Measurements from ENCODE around the gene C6orf132. TPM values are rescaled to one million over a fixed set of nuclear protein-coding genes. Genes with fewer than 3 reads are reported as not detected.
"Not testable (repeated sequence)": the region's sequence is repeated elsewhere in the genome, so short reads cannot be mapped to it uniquely, and the experiment has no call there.

The C6orf132 gene
- total RNA-seq, 1 donor from 2014 or later = 13.5 TPM

- no peak for DNase-seq
- Histone ChIP-seq H3K27ac (no peak overlapping the region), H3K4me3 (no peak overlapping the region), H3K36me3 (no peaks in the 10 kb centered on the region), H3K4me1 (no peaks in the 10 kb centered on the region), H3K9me3 (no peaks in the 10 kb centered on the region), H3K27me3 (ENCODE audit: low read depth) (peaks cover 18% of the 10 kb centered on the region)
- no peak for TF ChIP-seq CTCF (IDR thresholded peaks at IDR 0.05)
- no peak for ATAC-seq
- intact Hi-C loops (cut with DNase I) = no loop called here
Measured at GRCh38 chr6:42176981-42177380, 34.6 kb upstream of the C6orf132 start.

DNA sequence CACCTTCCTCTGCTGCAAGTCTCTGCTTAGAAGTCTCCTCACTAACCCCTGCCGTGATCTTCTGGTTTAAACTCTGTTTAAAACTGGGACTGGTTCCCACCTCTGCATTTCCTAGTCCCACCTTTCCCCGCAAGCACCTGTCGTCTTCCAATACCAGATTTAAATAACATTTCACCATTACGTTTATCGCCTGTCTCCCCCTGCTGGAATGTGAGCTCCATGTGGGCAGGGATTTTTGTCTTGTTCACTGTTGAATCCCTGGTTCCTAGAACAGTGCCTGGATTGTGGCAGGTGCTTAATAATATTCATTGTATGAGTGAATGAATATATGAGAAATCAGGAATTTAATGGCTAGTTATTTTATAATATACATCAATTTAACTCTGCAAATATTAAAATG, 33.4 kb upstream of the C6orf132 start:
- Histone ChIP-seq H3K4me1 (no peaks in the 10 kb centered on the region), H3K9me3 (no peaks in the 10 kb centered on the region), H3K27ac (no peak overlapping the region), H3K36me3 (no peaks in the 10 kb centered on the region), H3K4me3 (no peak overlapping the region), H3K27me3 (ENCODE audit: low read depth) (peaks cover 18% of the 10 kb centered on the region)
- intact Hi-C loops (cut with DNase I) = no loop called here
- no peak for TF ChIP-seq CTCF (IDR thresholded peaks at IDR 0.05)
- ATAC-seq = no peak
- DNase-seq = no peak

- TF ChIP-seq CTCF (IDR thresholded peaks at IDR 0.05) = no peak
Measured at GRCh38 chr6:42173101-42173500, 30.7 kb upstream of the C6orf132 start, which contains the start of gene GUCA1A. GUCA1A (plus strand) TSS chr6:42173364; CDS start chr6:42173614, 250 bp downstream.

DNA sequence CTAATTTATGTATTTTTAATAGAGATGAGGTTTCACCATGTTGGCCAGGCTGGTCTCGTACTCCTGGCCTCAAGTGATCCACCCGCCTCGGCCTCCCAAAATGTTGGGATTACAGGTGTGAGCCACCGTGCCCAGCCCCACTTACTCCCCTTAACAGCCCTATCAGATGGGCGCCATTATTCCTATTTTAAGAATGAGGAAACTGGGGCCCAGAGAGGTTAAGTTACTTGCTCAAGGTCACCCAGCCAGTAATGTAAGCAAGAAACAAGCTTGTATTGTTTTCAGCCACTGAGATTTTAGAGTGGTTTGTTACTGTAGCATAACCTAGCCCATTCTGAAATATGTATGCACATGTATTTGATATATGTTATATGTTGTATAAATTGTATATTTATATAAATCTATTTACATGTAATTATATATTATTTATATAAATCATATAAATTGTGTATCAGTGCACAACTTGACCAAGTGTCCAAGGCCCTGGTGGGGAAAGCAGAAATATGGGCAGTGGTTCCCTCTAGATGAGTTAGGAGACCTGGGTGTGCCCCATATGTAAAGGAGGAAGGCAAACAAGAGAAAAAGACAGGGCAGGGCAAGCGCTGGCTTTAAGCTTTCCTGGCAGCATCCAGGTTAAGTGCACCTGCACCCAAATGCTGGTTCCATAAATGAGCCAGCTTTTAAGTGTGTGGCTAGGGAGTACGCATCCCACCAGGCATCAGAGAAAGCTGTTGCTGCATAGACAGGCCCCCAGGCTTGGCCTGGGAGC, 29.6 kb upstream of the C6orf132 start:
- no peaks in the 10 kb centered on the region for H3K4me1 ChIP-seq
- intact Hi-C loops (cut with DNase I) = no loop called here
- ATAC-seq (no peak), DNase-seq (no peak)
- no peaks in the 10 kb centered on the region for H3K27me3 ChIP-seq (ENCODE audit: low read depth)
- H3K9me3 ChIP-seq = no peaks in the 10 kb centered on the region
- H3K27ac ChIP-seq = no peak overlapping the region
- H3K36me3 ChIP-seq = no peaks in the 10 kb centered on the region
- no peak overlapping the region for H3K4me3 ChIP-seq
- TF ChIP-seq CTCF (IDR thresholded peaks at IDR 0.05) = no peak

More at GRCh38 chr6:42173101-42173500, 30.7 kb upstream of the C6orf132 start, which contains the start of gene GUCA1A:
- Histone ChIP-seq H3K27ac (no peak within 1 kb of the TSS), H3K4me1 (no peaks in the 10 kb centered on the region), H3K27me3 (ENCODE audit: low read depth) (peaks cover 5% of the 10 kb centered on the region), H3K4me3 (no peak within 1 kb of the TSS), H3K36me3 (no peaks in the 10 kb centered on the region), H3K9me3 (no peaks in the 10 kb centered on the region)
- DNase-seq (no peak), ATAC-seq (no peak)
- intact Hi-C loops (cut with DNase I) = no loop called here

GRCh38 chr6:42169780-42170179, 27.4 kb upstream of the C6orf132 start:
- not testable (repeated sequence) for H3K4me3 ChIP-seq; DNase-seq; ATAC-seq; H3K9me3 ChIP-seq; H3K4me1 ChIP-seq; H3K27ac ChIP-seq; H3K36me3 ChIP-seq; H3K27me3 ChIP-seq (ENCODE audit: low read depth)
- intact Hi-C loops (cut with DNase I) = loop anchor here (10.0 kb wide), 1 partner anchor 95 kb away; no protein-coding TSS in a partner anchor

DNA sequence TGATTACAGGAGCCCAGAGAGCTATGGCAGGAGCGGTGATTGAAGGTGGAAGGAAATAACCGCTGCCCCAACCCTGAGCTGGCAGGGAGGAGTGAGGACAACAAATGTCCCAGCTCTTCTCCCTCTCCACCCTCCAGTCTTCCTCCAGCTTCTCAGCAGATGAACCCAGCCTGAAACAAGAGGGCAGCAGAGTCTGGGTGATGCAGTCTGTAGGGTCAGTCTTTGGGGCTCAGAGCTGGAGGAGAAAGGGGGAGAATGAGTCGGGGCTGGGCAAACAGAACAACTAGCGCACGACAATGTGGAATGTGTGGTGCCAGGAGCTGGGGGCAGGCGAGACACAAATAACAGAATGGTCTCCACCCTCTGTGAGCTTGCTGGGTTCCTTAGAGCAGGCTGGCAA, 26.2 kb upstream of the C6orf132 start:
- no peak for TF ChIP-seq CTCF (IDR thresholded peaks at IDR 0.05)
- H3K27me3 ChIP-seq (ENCODE audit: low read depth) = no peaks in the 10 kb centered on the region
- no peaks in the 10 kb centered on the region for H3K9me3 ChIP-seq
- H3K4me1 ChIP-seq = no peaks in the 10 kb centered on the region
- ATAC-seq = no peak
- no peaks in the 10 kb centered on the region for H3K36me3 ChIP-seq
- H3K4me3 ChIP-seq = no peak overlapping the region
- intact Hi-C loops (cut with DNase I) = loop anchor here (10.0 kb wide), 1 partner anchor 94 kb away; no protein-coding TSS in a partner anchor
- no peak for DNase-seq
- no peak overlapping the region for H3K27ac ChIP-seq

Data from lower lobe of right lung (tissue), 2 donors.